Prostate gland (tissue), 2 donors: ENCODE measurements around the gene KHDC4.

Experiments
- CTCF ChIP-seq, 4 experiments: fragments of 200-600 bp in 2 of 4; fragments of 450-650 bp in 2 of 4; sonication (generic) in 2 of 4; IDR thresholded peaks; 1 replicate in 3 of 4; 2 replicates in 1 of 4; pipeline ENCODE4 v1.5.1; 2016 to 2019; ENCODE audit warnings: antibody characterized with exemption in 4 of 4, mild to moderate bottlenecking in 2 of 4, moderate library complexity in 2 of 4
- POLR2A ChIP-seq: fragments of 450-650 bp; IDR thresholded peaks from one replicate; pipeline ENCODE4 v1.6.1; 2016; ENCODE audit warnings: antibody characterized with exemption, mild to moderate bottlenecking

DNA sequence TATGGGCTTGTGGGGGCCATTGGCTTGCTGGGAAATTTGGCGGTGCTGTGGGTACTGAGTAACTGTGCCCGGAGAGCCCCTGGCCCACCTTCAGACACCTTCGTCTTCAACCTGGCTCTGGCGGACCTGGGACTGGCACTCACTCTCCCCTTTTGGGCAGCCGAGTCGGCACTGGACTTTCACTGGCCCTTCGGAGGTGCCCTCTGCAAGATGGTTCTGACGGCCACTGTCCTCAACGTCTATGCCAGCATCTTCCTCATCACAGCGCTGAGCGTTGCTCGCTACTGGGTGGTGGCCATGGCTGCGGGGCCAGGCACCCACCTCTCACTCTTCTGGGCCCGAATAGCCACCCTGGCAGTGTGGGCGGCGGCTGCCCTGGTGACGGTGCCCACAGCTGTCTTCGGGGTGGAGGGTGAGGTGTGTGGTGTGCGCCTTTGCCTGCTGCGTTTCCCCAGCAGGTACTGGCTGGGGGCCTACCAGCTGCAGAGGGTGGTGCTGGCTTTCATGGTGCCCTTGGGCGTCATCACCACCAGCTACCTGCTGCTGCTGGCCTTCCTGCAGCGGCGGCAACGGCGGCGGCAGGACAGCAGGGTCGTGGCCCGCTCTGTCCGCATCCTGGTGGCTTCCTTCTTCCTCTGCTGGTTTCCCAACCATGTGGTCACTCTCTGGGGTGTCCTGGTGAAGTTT lies 7.8 kb upstream of the KHDC4 start:
- TF ChIP-seq POLR2A, result no peak
- TF ChIP-seq CTCF (IDR thresholded peaks at IDR 0.05), result no peak
